Frontal cortex (tissue), 4 donors: ENCODE measurements around the gene ITGB1. TPM values are rescaled to one million over a fixed set of nuclear protein-coding genes. Genes with fewer than 3 reads are reported as not detected.
"Not testable (repeated sequence)": the region's sequence is repeated elsewhere in the genome, so short reads cannot be mapped to it uniquely, and the experiment has no call there.

Experiments used
- DNase-seq, 2 donors: peaks; one replicate each; pipeline ENCODE4 v3.0.0; 2012; ENCODE audit warnings: low spot score in 2 of 2
- FAIRE-seq: peaks from 2 replicates; lab custom pipeline; 2012; peaks lifted over from hg19 to GRCh38; lab: Jason Lieb, UNC
- total RNA-seq: library from RNA; depleted of rRNA; stranded (reverse); fragments of >200 nt; gene quantifications from one replicate; pipeline ENCODE4 v1.2.3, GENCODE V29; 2014
- donor health status: control.
- donor health status: control.
- donor health status: control.

The ITGB1 gene
- total RNA-seq, 1 donor from 2014 or later, result 110 TPM

DNA sequence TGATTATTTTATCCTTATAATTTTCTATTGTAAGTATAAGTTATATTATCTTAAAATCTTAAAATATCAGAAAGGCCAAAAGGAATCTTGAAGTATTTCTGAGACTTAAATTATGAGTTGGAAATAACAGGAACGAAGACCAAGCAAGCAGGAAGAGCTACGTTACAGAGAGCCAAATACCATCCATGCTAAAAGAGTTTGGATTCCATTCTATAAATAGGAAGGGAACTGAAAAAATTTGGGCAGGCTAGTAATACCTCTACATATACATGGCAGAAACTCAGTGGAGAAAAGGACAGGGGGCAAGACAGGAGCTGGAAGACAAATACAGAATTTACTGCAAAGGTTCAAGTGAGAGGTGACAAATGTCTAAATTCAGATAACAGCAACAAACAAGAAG lies 16.7 kb downstream of the ITGB1 start:
- no peak for FAIRE-seq
- DNase-seq, result no peak

DNA sequence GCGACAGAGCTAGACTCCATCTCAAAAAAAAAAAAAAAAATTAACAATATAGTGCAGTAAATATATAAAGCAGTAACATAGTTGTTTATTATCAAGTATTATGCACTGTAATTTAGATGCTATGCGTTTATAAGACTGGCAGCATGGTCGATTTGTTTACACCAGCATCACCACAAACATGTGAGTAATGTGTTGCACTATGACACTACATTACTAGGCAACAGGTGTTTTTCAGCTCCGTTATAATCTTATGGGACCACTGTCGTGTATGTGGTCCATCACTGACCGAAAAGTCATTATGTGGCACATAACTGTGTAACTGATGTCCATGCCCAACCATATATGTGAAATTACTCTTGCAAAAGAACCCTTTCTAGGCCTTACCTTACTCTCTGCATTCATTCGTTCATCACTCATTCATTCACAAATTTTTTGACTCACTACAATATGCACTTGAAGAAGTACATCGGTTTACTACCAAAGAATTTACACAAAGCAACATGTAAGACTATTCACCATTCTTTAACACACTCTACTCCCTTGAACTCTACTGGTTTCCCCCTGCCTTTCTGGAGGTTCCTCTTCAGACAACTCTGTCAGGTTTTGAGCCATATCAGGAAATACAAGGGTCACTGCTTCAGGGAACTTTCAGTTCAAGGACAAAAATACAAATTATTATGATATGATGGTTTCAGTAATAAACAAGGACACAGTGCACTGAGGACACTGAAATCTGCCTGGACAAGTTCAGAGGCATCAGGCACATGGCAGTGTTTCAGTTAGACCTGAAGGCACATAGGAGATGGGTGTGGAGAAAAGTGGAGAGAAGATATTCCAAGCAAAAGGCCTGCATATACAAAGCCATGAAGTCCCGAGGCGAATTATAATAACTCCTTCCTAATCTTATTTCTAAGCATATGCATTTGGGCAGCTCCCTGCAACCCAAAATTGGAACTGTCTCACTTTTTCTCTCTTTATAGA lies 17.4 kb downstream of the ITGB1 start:
- DNase-seq (no peak), FAIRE-seq (no peak)

DNA sequence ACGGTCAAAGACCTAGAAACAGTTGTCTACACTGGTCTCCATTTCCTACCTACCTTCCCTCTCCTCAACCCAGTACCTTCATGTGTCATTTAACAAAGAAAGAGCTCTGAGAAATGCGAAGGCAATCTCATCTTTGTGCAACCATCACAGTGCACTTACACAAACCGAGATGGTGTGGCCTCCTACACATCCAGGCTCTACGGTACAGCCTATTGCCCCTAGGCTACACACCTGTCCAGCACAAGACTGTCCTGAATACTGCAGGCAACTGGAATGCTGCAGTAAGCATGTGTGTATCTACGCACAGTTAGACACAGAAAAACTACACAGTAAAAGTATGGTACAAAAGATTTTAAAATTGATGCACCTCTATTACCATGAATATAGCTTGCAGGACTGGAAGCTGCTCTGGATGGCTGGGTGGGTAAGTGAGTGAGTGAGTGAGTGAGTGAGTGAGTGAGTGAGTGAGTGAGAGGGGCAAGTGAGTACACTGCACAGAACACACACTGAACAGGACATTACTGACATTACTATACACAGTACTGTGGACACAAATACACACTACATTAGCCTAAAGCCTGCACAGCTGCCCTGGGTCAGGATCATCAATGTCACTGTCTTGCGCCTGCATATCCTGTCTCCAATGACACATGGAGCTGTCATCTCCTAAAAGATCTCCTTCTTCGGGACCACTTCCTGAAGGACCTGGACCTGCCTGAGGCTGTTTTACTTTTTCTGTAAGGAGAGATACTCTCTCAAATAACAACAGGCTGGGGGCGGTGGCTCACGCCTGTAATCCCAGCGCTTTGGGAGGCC lies 18.5 kb downstream of the ITGB1 start:
- FAIRE-seq, result no peak

DNA sequence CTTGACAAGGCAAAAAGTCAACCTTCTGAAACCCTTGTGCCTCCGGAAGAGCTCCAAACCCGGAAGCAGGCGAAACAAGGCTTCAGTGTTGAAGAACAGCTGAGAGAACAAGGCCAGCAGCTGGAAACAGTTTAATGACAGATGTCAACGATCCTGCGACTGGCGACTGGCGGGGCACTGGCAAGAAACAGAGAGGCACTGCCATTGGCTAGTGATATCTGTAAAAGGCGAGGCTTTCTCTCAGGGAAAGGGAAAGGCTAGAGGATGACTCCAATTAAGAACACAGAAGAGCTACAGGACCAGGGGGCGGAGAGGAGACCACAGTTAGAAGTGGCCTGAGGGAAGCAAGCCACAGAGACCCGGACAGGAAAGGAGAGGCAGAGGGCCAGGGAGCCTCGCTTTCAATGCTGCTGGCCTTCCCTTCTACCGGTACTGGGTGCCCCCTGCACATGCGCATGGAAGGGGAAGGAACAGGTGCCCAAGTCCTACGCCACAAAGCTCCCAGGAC lies 19.4 kb downstream of the ITGB1 start:
- DNase-seq, result peak; percentile 23 to 30
- no peak for FAIRE-seq

More for the DNA sequence above, 18.5 kb downstream of the ITGB1 start:
- DNase-seq, result no peak

DNA sequence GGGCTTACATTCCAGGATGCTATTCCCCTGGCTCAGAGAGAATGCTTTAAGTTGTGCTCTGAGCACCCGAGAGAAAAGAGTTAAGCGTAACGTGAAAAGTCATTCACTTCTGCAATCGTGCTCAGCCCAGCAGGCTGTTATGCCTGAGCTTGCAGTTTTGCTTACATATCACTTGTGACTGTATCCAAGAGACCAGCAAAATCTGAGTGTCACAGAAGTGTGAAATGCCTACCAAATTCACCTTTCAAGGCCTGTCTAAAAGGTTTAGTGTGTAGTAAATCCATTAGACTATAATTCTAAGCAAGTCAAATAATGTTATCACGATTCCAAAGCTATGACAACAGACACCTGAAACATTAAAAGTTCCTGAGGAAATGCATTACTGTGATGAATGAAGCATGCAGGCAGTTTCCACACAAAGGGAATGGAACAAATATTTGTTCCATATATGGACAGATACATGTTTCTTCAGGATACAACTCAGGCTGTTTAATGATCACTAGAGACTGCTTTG lies 20.1 kb downstream of the ITGB1 start:
- DNase-seq, result no peak
- no peak for FAIRE-seq

DNA sequence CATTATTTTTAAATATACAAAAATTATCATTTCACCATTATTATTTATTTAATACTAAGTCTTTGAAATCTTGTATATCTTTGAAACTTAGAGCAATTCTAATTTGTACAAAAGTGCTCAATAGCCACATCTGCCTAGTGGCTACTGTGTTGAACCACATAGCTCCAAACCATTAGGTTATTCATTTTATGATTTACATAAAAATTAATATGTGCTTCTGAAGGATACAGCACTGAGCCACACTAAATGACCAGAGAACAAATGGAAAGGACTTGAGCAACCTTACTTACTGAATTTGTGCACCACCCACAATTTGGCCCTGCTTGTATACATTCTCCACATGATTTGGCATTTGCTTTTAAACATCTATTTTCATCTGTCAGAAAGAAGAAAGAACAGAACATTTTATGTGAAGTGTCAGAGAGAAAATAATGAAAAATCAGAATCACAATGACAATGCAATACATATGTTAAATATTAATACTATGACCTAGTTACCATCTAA lies 25.8 kb downstream of the ITGB1 start:
- FAIRE-seq, result peak; percentile 56
- DNase-seq, result no peak

DNA sequence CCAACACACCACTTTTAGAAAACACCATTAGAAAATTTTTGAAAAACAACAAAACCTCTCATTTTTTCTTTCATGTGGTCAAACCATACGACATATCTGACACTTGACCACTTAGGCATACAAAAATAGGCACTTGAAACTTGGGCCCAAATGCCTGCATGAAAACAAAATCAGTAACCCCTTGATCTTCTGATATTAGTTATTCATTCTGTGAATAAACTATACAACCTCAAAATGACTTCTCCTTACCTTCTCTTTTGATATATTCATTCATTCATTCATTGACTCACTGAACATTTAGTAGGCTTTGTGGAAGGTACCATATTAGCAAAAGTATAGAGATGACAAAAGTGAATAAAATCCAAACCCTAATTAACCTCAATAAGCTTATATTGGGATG lies 26.4 kb downstream of the ITGB1 start:
- no peak for DNase-seq
- no peak for FAIRE-seq

DNA sequence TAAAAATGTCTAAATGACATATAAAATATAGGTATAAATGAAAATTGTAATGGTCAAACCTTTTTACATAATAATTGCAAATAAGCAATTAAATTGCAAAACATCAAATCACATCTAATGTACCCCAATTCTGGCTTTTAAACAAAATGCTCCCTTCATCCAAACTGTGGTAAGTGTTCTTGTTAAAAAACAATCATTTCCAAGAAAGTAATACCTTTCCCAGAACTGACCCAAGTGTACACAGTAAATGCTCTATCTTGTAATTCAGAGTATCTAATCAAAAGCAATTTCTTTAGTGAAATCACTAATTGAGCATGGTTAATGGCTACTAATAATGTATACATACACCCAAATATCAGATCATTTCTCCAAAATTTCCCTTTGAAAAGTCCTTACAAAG lies 28.0 kb downstream of the ITGB1 start:
- no peak for FAIRE-seq

DNA sequence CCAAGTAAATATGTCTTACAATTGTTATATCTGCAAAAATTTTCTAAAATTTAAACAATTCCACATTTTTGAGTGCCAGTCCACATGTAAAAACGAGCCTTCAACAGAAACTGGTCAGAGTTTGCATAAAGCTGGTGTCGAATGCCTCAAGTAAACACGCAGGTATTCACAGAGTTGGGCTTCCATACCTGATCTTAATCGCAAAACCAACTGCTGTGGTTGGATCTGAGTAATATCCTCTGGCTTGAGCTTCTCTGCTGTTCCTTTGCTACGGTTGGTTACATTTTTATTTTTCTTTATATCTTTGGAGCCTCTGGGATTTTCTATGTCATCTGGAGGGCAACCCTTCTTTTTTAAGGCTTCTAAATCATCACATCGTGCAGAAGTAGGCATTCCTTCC lies 28.4 kb downstream of the ITGB1 start:
- no peak for FAIRE-seq
- no peak for DNase-seq

More for the DNA sequence above, 28.0 kb downstream of the ITGB1 start:
- no peak for DNase-seq

DNA sequence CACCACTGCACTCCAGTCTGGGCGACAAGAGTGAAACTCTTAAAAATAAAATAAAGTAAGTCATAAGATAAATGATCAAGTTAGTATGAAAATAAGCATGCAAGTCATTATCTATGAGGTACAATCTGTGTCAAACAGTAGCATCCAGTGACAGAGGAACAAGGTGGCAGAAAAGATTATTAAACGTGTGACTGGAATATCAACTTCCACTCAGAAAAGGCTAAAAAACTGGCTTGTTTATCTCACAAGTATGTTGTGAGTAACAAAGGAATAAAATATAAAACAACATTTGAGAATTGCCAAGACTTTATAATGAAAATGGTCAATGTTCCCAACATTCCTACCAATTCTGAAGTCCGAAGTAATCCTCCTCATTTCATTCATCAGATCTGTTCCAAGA lies 30.3 kb downstream of the ITGB1 start:
- FAIRE-seq (no peak), DNase-seq (no peak)

DNA sequence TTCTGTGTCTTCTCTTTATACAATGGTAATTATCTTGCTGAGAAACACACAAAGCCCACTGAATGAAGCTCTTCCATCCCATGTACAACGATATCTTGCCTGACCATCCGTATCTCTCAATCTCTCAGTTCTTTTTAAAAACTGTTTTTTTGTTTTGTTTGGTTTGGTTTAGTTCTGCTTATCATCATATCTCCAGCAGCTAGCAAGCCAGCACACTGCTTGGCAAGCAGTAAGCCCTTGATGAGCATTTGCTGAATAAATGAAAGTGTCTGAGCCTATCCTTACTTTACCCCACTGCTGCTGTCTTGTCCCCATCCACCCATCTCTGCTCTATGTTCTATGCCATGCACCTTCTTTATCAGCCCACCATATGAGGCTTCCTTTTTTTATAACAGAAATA lies 34.2 kb downstream of the ITGB1 start:
- no peak for DNase-seq
- FAIRE-seq, result no peak

DNA sequence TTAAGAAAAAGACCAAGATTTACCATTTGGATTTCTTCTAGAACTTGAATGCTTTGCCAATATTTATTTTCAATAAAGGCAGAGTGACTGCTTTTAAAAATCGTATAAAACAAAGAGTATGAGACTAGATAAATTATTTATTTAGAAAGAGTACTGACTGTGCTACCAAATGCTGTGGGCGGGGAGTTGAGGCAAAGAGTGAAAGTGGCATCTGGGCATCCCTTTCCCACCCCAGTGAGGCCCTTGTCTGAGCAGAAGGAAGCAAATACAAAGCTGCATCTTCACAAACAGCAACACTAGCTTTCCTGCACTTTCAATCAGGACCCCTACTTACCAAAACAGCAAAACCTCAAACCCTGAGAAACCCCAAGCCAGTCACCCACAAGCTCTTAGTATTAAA lies 34.9 kb downstream of the ITGB1 start:
- DNase-seq, result no peak
- no peak for FAIRE-seq

DNA sequence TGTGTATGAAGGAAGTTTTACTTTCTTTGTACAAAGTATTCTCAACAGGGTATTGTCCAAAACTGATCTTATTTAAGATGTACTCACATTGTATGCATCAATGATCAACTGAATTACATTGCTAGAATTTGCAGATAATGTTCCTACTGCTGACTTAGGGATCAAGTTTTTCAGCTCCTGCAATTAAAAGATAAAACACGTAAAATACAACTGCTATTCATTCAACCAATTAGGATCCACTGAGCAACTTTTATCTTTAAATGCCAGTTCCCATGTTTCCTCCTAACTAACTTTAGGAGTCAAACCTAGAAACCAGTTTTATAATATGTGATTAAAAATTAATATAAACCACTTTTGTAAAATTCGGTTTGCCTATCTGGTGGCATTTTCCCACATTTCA lies 35.9 kb downstream of the ITGB1 start:
- no peak for FAIRE-seq
- no peak for DNase-seq

DNA sequence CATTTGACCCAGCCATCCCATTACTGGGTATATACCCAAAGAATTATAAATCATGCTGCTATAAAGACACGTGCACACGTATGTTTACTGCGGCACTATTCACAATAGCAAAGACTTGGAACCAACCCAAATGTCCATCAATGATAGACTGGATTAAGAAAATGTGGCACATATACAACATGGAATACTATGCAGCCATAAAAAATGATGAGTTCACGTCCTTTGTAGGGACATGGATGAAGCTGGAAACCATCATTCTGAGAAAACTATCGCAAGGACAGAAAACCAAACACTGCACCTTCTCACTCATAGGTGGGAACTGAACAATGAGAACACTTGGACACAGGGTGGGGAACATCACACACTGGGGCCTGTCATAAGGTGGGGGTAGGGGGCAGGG lies 40.2 kb downstream of the ITGB1 start:
- DNase-seq, FAIRE-seq: not testable (repeated sequence)

DNA sequence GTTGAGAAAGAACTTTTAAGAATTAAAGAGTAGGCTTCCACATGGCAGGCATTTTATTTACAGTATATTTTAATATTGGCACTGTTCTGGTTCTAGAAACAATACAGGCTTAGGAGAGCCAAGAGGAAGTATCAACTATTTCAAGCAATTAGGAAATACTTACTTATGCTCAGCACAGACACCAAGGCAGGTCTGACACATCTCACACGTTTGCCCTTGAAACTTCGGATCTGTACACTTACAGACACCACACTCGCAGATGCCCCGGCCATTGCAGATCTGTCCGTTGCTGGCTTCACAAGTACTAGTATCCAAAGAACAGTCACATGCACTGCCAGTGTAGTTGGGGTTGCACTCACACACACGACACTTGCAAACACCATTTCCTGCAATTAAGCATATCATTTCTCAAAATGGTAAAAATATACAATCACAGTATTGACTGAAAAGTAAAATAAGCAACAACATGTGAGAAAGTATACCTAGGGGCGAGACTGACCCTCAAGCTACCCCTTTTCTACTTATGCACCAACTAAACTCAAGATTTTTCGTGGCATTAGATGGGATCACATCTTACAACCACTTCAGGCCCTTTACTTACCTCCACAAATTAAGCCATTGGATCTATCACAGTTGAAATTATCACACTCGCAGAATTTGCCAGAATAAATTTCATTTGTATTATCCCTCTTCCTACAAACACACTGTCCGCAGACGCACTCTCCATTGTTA lies 46.6 kb downstream of the ITGB1 start:
- DNase-seq (no peak), FAIRE-seq (no peak)

DNA sequence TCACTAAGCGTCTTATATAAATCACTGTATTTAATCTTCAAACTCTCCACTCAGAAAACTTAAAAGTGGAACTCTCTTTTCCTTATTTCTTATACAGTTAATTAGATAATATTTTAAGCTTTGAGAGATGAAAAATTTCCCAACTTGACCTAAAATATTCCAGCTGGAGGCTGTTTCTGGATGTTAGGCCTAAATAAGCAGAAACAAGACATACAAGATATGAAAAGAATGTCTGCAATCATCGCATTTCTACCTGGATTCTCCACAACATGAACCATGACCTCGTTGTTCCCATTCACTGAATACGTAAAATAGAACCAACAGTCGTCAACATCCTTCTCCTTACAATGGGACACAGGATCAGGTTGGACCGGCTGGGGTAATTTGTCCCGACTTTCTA lies 48.1 kb downstream of the ITGB1 start:
- not testable (repeated sequence) for DNase-seq, FAIRE-seq

DNA sequence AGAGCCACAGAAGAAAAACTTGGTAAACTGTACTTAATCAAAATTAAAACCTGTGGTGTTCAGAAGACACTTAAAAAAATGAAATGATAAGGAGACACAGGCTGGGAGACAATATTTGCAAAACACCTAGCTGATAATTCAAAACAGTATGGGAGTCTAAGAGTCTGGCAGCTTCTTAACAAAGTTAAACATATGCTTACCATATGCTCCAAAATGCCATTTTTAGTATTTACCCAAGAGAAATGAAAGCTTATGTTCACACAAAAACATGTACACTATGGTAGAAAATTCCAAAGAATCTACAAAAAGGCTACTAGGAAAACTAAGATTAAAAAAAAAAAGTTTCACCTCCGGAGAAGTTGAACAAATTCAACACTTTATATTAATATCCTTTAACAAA lies 48.6 kb downstream of the ITGB1 start:
- FAIRE-seq (no peak), DNase-seq (no peak)

DNA sequence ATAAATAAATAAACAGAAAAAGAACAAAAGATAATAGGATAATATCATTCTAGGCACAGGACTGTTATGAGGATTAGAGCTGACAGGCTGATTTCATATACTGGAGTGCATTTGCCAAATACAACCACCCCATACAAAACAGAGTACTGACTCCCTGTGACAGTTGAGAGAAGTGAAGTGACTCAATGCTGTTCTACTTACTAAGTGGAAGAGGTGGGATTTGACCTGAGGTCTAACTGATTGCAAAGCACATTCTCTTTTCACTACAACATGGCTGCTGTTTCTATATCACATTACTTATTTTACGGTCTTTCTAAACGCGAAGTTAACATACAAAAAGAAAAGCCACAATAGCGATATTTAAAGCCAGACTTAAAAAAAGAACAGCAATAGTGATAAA lies 51.4 kb downstream of the ITGB1 start:
- FAIRE-seq (no peak), DNase-seq (no peak)

DNA sequence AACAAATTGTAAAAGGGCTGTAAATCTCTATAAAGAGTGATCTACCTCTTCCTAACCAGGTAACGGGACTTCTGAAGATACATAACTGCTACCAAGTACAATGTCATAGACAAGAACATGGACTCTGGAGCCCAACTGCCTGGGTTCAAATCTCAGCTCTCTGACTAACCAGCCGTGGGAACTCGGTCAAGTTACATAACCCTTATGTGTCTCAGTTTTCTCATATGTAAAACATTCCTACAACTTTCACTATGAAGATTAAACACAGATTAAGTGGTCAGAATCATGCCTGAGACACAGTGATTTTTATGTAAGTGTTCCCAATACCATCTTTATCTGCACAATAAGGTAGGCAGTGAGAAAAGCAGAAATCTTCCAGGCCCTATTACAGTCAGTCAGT lies 52.6 kb downstream of the ITGB1 start:
- FAIRE-seq, result no peak

DNA sequence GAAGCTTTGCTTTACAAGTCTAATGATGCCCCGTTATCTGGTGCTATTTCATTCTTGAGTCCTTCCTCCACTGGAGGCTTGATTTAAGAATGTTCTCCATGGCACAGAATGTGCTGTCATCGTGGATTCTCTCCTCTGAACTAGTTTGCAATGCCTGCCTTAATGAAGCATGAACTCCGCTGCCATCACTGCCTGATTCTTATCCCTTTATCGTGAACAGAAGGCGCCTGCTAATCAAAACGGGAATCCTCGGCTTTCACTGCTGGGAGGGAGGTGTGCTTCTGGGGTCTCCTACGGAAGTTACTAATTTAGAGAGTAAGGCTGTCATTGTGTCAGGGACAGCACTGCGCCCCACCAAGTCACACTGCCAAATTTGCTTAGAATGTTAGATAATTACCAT lies 56.2 kb downstream of the ITGB1 start:
- no peak for FAIRE-seq
- DNase-seq, result no peak

More for the DNA sequence above, 52.6 kb downstream of the ITGB1 start:
- DNase-seq, result no peak
